Gastroesophageal sphincter (tissue), 3 donors: Measurements from ENCODE around the gene NRROS.

ENCODE experiments used
- CTCF ChIP-seq, 4 experiments: fragments of 200-600 bp in 2 of 4; fragments of 450-650 bp in 2 of 4; sonication (generic) in 1 of 4; IDR thresholded peaks; one replicate each; pipeline ENCODE4 v1.5.1; 2017 to 2019; ENCODE audit warnings: antibody characterized with exemption in 4 of 4, mild to moderate bottlenecking in 2 of 4, moderate library complexity in 2 of 4
- EP300 ChIP-seq: sonication (generic); formaldehyde crosslinking; IDR thresholded peaks from one replicate; pipeline ENCODE4 v1.6.1; 2017; ENCODE audit warnings: antibody characterized with exemption, mild to moderate bottlenecking

GRCh38 chr3:196624067-196624790, 15.3 kb upstream of the NRROS start:
- TF ChIP-seq EP300 (peak; percentile 60), CTCF (IDR thresholded peaks at IDR 0.05) (no peak)
